H54 (cell line): ENCODE results near the gene ALDH1A2.

Experiments used
- DNase-seq: peaks from one replicate; pipeline ENCODE4 v3.0.0; 2011; ENCODE audit warnings: low spot score, mixed read lengths; ENCODE audit not compliant: insufficient read length
- FAIRE-seq: peaks from 3 replicates; lab custom pipeline; 2011; peaks lifted over from hg19 to GRCh38; lab: Jason Lieb, UNC
- POLR2A ChIP-seq: IDR thresholded peaks from 2 replicates; pipeline ENCODE4 v1.6.1; 2011; ENCODE audit warnings: low read depth, mild to moderate bottlenecking, low read length

The ALDH1A2 gene

DNA sequence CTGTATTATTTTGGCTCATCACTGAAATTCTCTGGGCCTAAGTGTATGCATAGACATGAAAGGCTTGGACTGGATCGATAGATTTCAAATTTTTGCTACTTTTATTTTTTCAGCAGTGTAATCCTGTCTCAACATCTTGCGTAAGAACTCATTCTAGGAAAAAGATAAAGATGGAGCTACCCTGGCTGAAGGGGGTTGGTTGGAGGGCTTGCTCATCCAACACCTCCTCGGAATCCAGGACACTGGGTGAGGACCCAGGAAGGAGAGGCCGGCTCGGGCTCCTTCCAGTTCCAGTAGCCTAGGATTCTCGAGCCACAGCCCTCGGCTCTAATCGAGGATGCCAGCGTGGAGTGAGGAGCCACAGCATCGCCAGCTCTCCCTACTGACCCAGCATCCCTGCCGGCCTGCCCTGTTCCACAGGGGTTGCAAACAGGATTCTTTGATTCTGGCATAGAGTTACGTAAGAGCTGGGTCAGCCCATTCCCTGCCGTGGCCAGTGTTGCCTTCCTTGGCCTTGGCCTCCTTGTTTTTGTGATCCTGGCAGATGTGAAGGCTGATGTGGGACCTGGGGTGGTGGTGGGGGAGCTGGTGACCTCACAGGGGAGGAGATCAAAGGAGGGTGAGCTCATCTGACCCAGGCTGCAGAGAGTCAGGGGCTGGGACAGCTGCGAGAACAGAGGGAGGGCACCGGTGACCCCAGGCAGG is 149.5 kb downstream of the ALDH1A2 start:
- DNase-seq: no peak
- no peak for TF ChIP-seq POLR2A
- no peak for FAIRE-seq

DNA sequence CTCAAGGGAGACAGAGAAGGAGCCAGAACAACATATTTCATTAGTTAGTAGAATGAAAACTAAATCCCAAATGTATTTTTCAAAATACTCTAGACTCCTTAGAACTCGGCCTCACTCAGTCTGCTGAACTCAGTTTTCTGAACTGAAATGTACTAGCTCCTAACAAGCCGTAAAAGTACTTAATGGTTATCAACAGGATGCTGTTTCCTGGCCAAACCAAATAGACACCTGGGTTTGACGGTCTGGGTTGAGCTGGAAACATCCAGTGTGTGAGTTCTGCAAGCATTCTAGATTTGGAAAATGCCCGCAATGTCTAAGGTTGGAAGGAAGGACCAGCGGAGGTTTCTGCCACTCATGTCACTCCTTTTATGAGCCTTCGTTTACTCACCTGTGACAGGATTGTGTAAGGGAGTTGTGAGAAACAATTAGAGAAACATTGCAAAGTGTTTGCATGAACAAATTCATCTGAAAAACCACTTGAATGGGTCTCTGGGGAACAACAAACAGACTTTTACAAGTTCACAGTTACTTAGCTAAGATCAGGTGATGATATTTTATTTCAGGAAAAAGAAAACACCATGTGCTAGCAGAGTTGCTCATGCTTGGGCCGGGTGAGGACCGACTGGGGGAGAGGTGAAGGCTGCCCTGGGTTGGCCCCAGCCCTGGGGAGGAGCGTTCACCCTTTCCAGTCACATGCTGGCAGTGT is 151.0 kb downstream of the ALDH1A2 start:
- FAIRE-seq: no peak
- TF ChIP-seq POLR2A: no peak
- DNase-seq: no peak

DNA sequence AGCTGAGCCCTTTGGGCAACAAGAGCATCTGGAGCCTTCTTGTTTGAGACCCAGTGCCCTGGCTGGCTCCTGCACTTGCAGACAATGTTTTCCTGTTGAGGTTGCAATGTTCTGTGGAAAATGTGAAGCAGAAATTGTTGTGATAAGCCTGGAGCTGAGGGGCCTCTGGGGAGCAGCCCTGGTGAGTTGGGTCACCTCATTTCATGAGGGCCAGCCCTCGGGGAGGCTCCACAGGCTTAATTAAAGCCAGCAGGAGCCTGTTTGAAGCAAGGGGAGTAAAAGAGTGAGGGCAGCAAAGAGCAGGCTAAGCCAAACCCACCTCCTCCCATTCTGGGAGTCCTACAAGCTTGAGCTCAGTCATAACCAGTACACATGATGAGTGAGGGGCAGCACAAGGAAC is 154.3 kb downstream of the ALDH1A2 start:
- FAIRE-seq: no peak
- DNase-seq: no peak
- no peak for TF ChIP-seq POLR2A

DNA sequence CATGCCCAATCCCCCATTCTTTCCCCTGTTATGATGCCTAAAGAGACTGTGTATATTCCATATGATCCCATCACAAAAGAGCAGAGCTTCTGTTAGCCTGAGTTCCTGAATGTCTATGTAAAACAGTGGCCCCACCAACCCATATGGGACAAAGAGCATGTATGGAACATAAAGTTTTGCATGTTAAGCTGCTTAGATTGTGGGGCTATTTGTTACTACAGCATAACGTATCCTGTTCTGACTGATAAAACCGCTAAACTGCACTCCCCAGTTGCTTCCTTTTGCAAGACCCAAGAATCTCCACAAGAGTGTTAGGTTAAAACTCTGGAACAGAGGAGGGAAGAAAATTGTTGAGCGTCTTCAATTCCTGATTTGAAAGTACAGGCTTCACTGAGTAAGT is 154.8 kb downstream of the ALDH1A2 start:
- no peak for FAIRE-seq
- TF ChIP-seq POLR2A: no peak

DNA sequence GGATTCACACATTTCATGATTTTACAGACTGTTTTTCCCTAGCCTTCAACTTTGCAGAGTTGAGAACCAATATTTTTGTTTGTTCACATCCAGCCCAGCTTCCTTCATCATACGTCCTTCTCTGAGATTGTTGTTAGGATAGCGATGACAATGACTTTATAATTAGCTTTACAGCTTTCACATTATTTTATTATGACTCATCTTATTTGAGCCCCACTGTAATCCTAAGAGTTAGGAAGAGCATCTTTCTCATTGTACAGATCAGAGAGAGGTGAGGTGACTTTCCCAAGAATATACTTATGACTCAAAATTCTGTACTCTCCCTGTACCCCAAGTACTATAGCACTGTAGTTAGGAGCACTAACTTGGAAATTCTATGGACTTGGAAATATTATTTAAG is 156.1 kb downstream of the ALDH1A2 start:
- DNase-seq (no peak), FAIRE-seq (no peak)
- no peak for TF ChIP-seq POLR2A

More for the DNA sequence above, 154.8 kb downstream of the ALDH1A2 start:
- DNase-seq: no peak

DNA sequence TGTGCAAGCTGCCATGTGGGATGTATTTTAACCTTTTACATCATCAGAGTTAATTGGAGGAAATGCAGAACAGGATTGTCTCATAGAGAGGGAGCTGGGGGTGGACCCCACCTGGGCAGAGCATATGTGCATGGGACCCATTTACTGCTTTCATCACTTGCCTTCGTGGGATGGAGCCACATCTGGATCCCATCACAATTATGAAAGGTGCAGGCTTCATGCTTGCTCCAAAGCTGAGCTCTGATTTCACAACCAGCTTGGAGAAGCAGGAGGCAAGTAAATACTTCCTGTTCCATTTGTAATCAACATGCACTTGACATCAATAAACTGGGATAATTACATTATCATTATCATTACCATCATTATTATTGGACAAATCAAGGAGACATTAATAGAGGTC is 161.9 kb downstream of the ALDH1A2 start:
- FAIRE-seq (no peak), DNase-seq (no peak)
- TF ChIP-seq POLR2A: no peak
